Ovary (tissue), 3 donors: ENCODE results near the gene MPP1.

Experiments used
- POLR2A ChIP-seq: fragments of 450-650 bp; IDR thresholded peaks from one replicate; pipeline ENCODE4 v1.6.1; 2017; ENCODE audit warnings: antibody characterized with exemption, mild to moderate bottlenecking, moderate library complexity
- TF ChIP-seq, protein P1 (sequence below), 3 donors: fragments of 450-650 bp in 2 of 3; fragments of 200-600 bp in 1 of 3; IDR thresholded peaks; one replicate each; pipeline versions ENCODE4 v1.5.1 to v1.8.0; 2016 to 2022; ENCODE audit warnings: antibody characterized with exemption in 3 of 3, mild to moderate bottlenecking in 1 of 3
- donor health status: DM: no; HTN: no; CAD: no.

DNA sequence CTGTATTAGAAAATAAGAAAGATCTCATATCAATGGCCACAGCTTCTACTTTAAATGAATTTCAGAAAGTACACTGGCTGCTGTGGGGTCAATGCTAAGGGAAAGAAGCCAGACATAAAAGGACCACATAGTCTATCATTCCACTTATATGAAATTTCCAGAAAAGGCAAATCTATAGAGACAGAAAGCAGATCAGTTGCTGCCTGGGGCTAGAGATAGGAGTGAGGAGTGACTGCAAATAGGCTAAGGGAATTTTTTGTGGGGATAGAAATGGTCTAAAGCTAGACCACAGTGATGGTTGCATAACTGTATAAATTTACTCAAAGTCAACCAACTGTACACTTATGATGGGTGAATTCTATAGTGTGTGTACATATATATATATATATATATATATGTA, 62.7 kb downstream of the MPP1 start:
- no peak for TF ChIP-seq POLR2A
- TF ChIP-seq, protein P1, sequence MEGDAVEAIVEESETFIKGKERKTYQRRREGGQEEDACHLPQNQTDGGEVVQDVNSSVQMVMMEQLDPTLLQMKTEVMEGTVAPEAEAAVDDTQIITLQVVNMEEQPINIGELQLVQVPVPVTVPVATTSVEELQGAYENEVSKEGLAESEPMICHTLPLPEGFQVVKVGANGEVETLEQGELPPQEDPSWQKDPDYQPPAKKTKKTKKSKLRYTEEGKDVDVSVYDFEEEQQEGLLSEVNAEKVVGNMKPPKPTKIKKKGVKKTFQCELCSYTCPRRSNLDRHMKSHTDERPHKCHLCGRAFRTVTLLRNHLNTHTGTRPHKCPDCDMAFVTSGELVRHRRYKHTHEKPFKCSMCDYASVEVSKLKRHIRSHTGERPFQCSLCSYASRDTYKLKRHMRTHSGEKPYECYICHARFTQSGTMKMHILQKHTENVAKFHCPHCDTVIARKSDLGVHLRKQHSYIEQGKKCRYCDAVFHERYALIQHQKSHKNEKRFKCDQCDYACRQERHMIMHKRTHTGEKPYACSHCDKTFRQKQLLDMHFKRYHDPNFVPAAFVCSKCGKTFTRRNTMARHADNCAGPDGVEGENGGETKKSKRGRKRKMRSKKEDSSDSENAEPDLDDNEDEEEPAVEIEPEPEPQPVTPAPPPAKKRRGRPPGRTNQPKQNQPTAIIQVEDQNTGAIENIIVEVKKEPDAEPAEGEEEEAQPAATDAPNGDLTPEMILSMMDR (IDR thresholded peaks at IDR 0.05) = no peak
